GM12801 (cell line): ENCODE results near the gene GID8.

Experiments used
- CTCF ChIP-seq: IDR thresholded peaks from one replicate; pipeline ENCODE4 v1.5.1; 2011; ENCODE audit warnings: control low read depth; ENCODE audit not compliant: insufficient read length; ENCODE audit errors: extremely low read depth

The GID8 gene

GRCh38 chr20:62949962-62950361, 12.0 kb downstream of the GID8 start:
- TF ChIP-seq CTCF, result no peak

- TF ChIP-seq CTCF, result no peak
These were observed 12.8 kb downstream of the GID8 start for GRCh38 chr20:62950741-62951140.

GRCh38 chr20:62951143-62951895, 13.4 kb downstream of the GID8 start:
- TF ChIP-seq CTCF, result no peak

GRCh38 chr20:62951896-62952372, 14.0 kb downstream of the GID8 start:
- no peak for TF ChIP-seq CTCF

- TF ChIP-seq CTCF, result no peak
These were observed 14.5 kb downstream of the GID8 start, which contains the start of gene SLC17A9 for GRCh38 chr20:62952373-62952967. Gene SLC17A9 (plus strand): TSS chr20:62952709. CDS start chr20:62952831, 122 bp downstream.

- TF ChIP-seq CTCF, result no peak
These were observed 15.3 kb downstream of the GID8 start for GRCh38 chr20:62952968-62953838.
